Peyer's patch (tissue), 4 donors: ENCODE measurements around the gene WDFY4.

ENCODE experiments used
- CTCF ChIP-seq, 6 experiments: fragments of 450-650 bp in 4 of 6; fragments of 200-600 bp in 2 of 6; sonication (generic) in 1 of 6; IDR thresholded peaks; one replicate each; pipeline ENCODE4 v1.5.1; 2017 to 2019; ENCODE audit warnings: antibody characterized with exemption in 6 of 6, mild to moderate bottlenecking in 3 of 6, moderate library complexity in 1 of 6
- POLR2A ChIP-seq, 2 donors: fragments of 450-650 bp; IDR thresholded peaks; one replicate each; pipeline ENCODE4 v1.5.1; 2017; ENCODE audit warnings: antibody characterized with exemption in 2 of 2, mild to moderate bottlenecking in 2 of 2, moderate library complexity in 2 of 2

GRCh38 chr10:49010295-49010694, 325.6 kb downstream of the WDFY4 start:
- TF ChIP-seq CTCF (IDR thresholded peaks at IDR 0.05) = no peak
- TF ChIP-seq POLR2A (IDR thresholded peaks at IDR 0.05) = no peak
